ENCODE measurements around the gene NCAM2. TPM values are rescaled to one million over a fixed set of nuclear protein-coding genes. Genes with fewer than 3 reads are reported as not detected.

The NCAM2 gene
- polyA plus RNA-seq, 1 donor from 2014 or later: 9.8 TPM

GRCh38 chr21:21067375-21067774 is 69.2 kb downstream of the NCAM2 start:
- Histone ChIP-seq H3K9me2 (ENCODE audit: insufficient read depth, low read length) (no peaks in the 10 kb centered on the region), H4K20me1 (ENCODE audit: insufficient read depth) (no peaks in the 10 kb centered on the region), H3K4me3 (ENCODE audit: low read length) (no peak overlapping the region), H3K36me3 (ENCODE audit: insufficient read depth, low read length) (no peaks in the 10 kb centered on the region), H3K9me3 (ENCODE audit: low read length) (no peaks in the 10 kb centered on the region), H3F3A (ENCODE audit: insufficient read depth, low read length, poor library complexity, severe bottlenecking) (no peaks in the 10 kb centered on the region), H2AFZ (ENCODE audit: low read depth, low read length) (no peak overlapping the region), H3K4me2 (ENCODE audit: low read length) (no peak overlapping the region), H3K79me2 (replicated peaks; ENCODE audit: insufficient read depth, low read length) (no peaks in the 10 kb centered on the region), H3K27me3 (ENCODE audit: insufficient read depth, low read depth, low read length) (no peaks in the 10 kb centered on the region), H3K9ac (ENCODE audit: low read length) (no peak overlapping the region), H3K27ac (ENCODE audit: low read length) (no peak overlapping the region)
- TF ChIP-seq POLR2AphosphoS5 (IDR thresholded peaks at IDR 0.05) (no peak), EZH2 (IDR thresholded peaks at IDR 0.05; ENCODE audit: borderline replicate concordance, insufficient read depth, low read length, poor library complexity, severe bottlenecking) (no peak), MXI1 (conservative IDR thresholded peaks at IDR 0.05; ENCODE audit: poor library complexity, severe bottlenecking) (no peak), RAD21 (conservative IDR thresholded peaks at IDR 0.05) (no peak), TAF1 (IDR thresholded peaks at IDR 0.05; ENCODE audit: low read depth) (no peak), SMC3 (conservative IDR thresholded peaks at IDR 0.05; ENCODE audit: poor library complexity) (no peak), REST (IDR thresholded peaks at IDR 0.05; ENCODE audit: borderline replicate concordance) (no peak), EP300 (conservative IDR thresholded peaks at IDR 0.05; ENCODE audit: poor library complexity, severe bottlenecking) (no peak)
- TF ChIP-seq, protein P1, sequence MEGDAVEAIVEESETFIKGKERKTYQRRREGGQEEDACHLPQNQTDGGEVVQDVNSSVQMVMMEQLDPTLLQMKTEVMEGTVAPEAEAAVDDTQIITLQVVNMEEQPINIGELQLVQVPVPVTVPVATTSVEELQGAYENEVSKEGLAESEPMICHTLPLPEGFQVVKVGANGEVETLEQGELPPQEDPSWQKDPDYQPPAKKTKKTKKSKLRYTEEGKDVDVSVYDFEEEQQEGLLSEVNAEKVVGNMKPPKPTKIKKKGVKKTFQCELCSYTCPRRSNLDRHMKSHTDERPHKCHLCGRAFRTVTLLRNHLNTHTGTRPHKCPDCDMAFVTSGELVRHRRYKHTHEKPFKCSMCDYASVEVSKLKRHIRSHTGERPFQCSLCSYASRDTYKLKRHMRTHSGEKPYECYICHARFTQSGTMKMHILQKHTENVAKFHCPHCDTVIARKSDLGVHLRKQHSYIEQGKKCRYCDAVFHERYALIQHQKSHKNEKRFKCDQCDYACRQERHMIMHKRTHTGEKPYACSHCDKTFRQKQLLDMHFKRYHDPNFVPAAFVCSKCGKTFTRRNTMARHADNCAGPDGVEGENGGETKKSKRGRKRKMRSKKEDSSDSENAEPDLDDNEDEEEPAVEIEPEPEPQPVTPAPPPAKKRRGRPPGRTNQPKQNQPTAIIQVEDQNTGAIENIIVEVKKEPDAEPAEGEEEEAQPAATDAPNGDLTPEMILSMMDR (IDR thresholded peaks at IDR 0.05; ENCODE audit: poor library complexity, severe bottlenecking): no peak

DNA sequence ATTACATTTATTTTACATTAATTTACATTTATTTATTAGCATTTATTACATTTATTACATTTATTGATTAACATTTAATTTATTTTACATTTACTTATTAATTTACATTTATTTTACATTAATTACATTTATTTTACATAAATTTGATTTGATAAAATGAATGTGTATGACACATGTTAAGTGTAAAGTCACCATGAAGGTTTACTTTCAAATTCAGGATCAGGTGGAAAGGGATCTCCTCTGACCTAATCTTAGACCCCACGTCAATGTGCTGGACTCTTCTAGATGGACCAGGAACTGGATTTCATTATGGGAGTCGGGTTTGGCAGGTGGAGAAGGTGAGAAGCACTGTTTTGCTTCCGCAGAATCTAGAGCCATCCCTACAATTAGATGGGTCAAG is 76.1 kb downstream of the NCAM2 start:
- Histone ChIP-seq H3K9ac (ENCODE audit: low read length) (no peak overlapping the region), H3K79me2 (replicated peaks; ENCODE audit: insufficient read depth, low read length) (no peaks in the 10 kb centered on the region), H3K9me2 (ENCODE audit: insufficient read depth, low read length) (no peaks in the 10 kb centered on the region), H3K4me3 (ENCODE audit: low read length) (no peak overlapping the region), H4K20me1 (ENCODE audit: insufficient read depth) (no peaks in the 10 kb centered on the region), H2AFZ (ENCODE audit: low read depth, low read length) (no peak overlapping the region), H3K36me3 (ENCODE audit: insufficient read depth, low read length) (no peaks in the 10 kb centered on the region), H3F3A (ENCODE audit: insufficient read depth, low read length, poor library complexity, severe bottlenecking) (no peaks in the 10 kb centered on the region), H3K27me3 (ENCODE audit: insufficient read depth, low read depth, low read length) (no peaks in the 10 kb centered on the region), H3K9me3 (ENCODE audit: low read length) (no peaks in the 10 kb centered on the region), H3K4me2 (ENCODE audit: low read length) (no peak overlapping the region), H3K27ac (ENCODE audit: low read length) (no peak overlapping the region)
- TF ChIP-seq EZH2 (IDR thresholded peaks at IDR 0.05; ENCODE audit: borderline replicate concordance, insufficient read depth, low read length, poor library complexity, severe bottlenecking) (no peak), POLR2AphosphoS5 (IDR thresholded peaks at IDR 0.05) (no peak), MXI1 (conservative IDR thresholded peaks at IDR 0.05; ENCODE audit: poor library complexity, severe bottlenecking) (no peak), REST (IDR thresholded peaks at IDR 0.05; ENCODE audit: borderline replicate concordance) (no peak), RAD21 (conservative IDR thresholded peaks at IDR 0.05) (no peak), SMC3 (conservative IDR thresholded peaks at IDR 0.05; ENCODE audit: poor library complexity) (no peak), TAF1 (IDR thresholded peaks at IDR 0.05; ENCODE audit: low read depth) (no peak), EP300 (conservative IDR thresholded peaks at IDR 0.05; ENCODE audit: poor library complexity, severe bottlenecking) (no peak)
- TF ChIP-seq, protein P1 (IDR thresholded peaks at IDR 0.05; ENCODE audit: poor library complexity, severe bottlenecking): no peak
